ENCODE measurements around the gene MET.
"Not testable (repeated sequence)": the region's sequence is repeated elsewhere in the genome, so short reads cannot be mapped to it uniquely, and the experiment has no call there.

Gene MET

DNA sequence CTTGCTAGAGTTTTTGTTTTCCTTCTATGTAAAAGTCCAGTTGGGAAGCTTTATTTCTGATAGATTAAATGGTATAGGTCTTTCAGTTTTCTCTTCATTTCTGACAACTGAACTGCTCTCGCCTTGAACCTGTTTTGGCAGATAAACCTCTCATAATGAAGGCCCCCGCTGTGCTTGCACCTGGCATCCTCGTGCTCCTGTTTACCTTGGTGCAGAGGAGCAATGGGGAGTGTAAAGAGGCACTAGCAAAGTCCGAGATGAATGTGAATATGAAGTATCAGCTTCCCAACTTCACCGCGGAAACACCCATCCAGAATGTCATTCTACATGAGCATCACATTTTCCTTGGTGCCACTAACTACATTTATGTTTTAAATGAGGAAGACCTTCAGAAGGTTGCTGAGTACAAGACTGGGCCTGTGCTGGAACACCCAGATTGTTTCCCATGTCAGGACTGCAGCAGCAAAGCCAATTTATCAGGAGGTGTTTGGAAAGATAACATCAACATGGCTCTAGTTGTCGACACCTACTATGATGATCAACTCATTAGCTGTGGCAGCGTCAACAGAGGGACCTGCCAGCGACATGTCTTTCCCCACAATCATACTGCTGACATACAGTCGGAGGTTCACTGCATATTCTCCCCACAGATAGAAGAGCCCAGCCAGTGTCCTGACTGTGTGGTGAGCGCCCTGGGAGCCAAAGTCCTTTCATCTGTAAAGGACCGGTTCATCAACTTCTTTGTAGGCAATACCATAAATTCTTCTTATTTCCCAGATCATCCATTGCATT, 27.1 kb downstream of the MET start:
- DNase-seq: no peak

DNA sequence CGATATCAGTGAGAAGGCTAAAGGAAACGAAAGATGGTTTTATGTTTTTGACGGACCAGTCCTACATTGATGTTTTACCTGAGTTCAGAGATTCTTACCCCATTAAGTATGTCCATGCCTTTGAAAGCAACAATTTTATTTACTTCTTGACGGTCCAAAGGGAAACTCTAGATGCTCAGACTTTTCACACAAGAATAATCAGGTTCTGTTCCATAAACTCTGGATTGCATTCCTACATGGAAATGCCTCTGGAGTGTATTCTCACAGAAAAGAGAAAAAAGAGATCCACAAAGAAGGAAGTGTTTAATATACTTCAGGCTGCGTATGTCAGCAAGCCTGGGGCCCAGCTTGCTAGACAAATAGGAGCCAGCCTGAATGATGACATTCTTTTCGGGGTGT, 27.7 kb downstream of the MET start:
- DNase-seq: no peak

DNA sequence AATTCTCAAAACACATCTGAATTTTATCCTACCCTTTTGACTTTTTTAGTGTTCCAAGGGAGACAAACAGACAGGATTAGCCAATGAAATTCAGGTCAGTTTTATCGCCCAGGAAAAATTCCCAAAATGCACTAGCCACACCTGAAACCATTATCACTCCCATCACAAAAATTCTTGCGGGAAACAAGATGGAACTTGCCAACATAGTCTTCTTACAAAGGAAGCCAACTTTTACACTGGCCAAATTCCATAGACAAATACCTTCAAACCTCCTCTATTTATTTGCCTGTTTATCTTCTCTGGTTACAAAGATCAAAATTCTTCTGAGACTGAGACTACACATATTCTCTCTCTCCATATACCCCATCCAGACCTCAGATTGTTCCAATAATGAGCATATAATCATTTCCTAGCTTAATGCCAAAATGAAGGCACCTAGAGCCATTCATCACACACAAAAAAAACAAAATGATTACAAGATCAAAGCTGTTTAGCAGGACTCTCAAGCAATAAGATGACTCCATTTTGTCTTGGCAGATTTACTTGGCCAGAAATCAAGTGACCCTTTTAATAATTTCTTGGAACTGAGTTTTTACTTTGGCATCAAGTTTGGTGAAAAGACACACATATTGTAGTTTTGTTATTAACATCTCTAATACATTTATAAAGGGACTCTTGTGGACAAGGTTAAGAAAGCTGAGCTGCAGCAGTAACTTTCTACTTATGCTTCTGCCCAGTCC, 30.2 kb downstream of the MET start:
- no peak for DNase-seq

DNA sequence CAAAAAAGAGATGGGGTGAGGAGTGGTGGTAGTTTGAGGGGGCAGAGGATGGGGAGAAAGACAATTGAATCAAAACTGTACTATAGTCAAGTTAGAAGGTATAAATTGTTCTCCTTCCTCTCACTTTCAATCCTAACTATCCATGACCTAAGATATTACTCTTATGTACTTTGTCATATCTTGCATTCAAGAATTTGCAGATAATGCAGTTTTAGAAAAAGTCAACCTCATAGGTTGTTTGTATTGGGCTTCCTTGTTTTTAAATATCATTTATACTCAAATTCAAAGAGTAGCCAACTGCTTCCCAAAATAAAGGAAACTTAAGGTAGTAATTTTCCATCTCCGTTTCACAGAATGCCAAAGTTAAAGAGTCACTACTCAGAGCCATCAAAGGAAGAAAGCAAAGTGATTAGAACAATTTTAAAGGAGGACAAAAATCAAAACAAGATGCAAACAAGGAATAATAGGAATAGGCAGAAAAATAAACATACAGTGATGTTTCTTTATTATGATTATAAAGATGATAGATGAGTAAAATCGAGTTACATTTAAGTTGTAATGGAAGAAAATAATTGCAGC, 32.7 kb downstream of the MET start:
- DNase-seq: no peak

DNA sequence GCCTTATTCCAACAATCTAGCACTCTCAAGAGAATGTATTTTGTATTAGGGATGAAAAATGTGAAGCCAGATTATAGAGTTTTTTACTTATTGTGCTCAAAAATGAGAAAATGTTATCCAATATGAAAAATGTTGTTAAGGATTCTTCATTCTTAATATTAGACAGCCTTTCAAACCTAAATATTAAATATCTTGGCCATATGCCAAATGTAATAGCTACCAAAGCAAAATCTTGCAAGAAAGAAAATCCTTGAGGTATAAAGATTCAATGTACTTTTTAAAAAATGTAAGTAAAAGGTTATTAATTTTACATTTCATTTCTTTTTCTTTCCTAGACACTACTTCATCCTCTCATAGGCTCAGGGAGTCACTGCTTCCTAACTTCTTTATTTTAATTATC, 33.4 kb downstream of the MET start:
- DNase-seq: no peak

DNA sequence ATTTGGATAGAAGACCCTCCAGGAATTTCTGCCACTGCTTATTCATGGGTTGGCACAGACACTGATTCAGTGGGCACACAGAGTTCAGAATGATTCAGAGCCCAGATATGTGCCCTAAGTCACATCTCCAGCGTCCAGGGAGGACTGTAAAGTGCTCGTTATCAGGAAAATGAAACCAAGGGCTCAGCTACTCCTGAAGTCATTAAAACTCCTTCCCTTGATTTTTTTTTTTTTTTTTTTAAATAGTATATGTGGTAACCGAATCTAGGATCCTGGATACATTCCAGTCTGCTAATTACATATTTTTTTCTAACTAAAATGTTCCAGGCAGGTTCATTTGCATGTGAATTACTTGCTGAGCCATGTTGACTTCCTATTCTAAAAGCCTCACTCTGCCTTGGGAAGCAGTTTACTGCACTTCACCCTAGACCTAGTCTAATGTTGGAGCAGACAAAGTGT, 34.7 kb downstream of the MET start:
- no peak for DNase-seq

DNA sequence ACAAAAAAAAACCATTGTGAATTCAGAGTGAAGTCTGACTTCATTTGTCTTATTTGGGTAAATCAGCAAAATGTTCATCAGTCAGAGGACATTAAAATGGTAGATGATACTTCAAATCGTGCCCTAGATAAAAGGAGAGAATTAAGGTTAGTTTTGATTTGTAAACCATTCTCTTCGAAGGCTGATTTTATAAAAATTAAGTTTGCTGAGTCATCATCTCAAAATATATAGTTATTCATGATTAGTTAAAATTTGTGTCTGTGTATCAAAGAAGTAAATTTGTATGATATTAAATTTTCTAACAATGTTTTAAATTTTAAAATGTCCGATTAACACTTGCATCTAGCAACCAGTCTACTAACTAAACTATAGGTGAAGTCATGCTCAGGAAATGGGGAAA, 35.3 kb downstream of the MET start:
- no peak for DNase-seq

DNA sequence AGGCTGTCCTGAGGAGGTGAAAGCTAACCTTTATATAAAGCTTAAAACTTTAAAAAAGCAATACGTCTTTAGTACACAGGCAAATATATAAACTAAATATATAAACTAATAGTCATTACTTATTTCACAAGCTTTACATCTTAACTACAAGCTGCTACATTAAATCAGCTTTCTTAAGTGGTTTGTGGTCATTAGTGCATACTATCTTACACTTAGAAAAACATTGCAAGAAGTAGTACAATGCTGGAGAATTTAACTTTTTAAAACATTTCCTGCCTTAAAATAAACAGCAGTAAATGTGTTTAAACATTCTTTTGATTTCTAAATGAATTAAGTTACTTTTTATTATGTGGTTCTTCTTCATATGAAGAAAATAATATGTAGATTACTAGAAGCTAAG, 36.3 kb downstream of the MET start:
- no peak for DNase-seq

DNA sequence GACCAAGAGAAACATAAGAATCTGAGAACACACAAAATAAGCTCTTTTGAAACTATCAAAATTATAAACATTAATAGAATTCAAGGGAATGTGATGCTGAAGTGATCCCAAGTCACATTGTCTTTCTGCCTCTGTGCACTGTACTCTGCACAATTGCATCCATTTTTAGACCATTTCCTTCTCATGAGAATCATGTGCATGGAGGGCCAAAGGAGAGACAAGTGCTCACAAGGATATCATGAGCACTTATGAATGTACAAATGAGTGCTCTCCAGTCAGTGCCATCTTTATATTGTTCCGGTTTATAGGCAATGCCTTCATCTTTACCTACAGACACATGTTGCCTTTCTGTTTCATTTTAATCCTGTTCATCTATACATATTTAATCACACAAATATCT, 36.9 kb downstream of the MET start:
- no peak for DNase-seq

DNA sequence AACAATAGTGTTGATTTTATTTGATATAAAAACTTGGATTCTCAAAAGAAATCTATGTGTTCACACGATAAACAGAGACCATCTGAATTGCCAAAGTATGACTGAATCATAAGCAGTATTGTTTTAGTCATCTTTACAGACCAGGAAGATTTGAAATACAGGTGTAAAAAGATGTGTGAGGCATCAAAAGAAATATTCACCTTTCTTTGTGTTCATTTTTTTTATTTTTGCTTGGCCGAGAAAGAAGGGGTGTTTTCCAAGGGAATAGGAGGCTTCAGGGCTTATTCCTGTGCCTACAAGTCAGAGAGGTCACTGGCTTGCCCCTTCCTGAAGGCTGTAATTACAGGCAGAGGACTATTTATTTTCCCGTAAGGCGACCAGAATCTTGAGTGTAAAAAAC, 37.3 kb downstream of the MET start:
- DNase-seq: no peak

DNA sequence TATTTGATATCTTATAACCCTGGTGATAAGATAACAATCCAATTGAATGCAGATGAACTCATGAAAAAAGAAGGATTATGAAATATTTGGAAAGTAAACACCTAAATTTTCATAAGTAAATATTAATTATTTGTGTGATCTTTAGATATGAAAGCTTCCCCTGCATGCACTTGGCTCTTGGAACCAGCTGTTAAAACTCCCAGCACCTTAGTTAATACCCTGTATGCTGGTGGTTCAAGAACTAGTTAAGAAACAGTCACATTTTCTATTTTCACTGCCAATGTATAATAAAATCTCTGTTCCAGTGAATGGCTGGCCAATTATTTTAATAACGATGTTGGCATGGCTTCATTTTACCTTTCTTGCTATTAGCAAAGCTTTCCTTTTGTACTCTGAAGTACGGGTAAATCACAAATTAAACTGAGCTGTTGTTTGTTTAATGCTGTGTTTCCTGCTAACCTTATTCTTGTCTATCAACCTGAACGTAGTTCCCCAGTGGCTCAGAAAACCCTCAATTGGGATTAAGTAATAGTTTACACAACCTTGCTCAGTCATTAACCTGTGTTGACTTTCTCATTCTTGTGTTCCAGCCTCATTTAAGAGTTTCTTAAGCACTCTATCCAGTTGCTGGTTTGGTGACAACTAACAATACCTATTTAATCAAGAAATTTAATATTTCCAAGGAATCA, 38.9 kb downstream of the MET start:
- DNase-seq: no peak

DNA sequence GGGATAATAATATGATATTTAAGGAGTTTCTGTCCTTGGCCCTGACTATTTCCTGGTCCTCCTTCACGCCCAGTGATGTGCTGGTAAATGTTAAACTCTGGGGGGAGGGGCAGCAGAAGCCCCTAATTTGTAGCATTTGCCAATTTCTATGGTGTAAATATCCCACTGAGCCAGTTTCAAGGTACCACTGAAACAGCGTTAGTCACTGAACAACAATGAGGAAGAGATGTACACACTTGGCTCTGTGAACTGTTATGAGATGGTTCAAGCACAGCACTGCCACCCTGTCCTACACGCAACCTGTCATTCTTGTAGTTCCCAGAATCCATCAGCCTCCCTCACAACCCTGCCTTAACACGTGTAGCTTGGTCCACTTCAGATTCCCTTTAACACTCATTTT, 39.8 kb downstream of the MET start:
- no peak for DNase-seq

DNA sequence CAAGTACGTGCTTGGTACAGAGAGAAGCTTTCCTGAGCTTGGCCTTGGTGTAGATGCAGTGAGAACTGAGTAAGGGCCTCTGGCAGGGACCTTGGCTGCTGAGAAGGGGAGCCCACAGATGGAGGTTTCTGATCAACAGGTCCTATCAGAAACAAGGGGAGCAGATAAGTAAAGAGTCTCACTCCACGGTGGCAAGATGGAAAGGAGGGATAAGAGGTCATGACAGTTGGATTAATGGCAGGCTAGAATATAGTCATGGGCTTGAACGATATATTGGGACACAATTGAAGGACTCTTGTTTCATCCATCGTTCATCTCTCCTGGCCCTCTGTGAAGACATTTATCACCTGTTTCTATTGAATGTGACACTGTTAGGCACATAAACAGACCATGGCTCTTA, 41.5 kb downstream of the MET start:
- DNase-seq: no peak

DNA sequence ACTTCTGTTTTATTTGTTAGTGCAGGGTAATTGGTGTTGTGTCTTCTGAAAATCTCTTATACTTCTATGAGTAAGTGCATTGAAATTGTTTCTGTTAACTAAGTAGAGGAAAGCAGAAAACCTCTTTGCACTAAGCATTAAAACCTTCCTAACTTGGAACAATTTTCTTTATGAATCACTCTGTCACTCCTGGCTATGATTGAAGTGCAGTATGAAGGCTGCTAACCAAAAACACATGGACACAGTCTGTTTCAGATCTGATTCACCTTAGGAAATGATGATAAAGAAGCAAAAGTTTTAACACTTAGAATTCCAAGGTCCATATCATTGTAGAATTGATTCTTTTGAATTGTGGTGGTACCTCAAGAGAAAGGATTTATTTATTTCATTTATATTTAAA, 41.9 kb downstream of the MET start:
- no peak for DNase-seq

DNA sequence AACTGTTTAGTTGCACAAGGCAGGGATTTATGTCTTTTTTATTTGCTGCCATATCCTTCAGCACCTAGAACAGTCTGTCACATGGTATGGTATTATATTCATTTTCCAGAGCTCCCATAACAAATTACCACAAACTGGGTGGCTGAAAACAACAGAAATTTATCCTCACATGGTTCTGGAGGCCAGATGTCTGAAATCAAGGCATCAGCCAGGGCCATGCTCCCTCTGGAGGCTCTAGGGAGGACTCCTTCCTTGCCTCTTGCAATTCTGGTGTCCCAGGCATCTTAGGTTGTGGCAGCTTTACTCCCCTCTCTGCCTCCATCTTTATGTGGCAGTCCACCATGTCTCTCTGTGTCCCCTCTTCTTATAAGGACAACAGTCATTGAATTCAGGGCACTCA, 43.1 kb downstream of the MET start:
- DNase-seq: no peak

DNA sequence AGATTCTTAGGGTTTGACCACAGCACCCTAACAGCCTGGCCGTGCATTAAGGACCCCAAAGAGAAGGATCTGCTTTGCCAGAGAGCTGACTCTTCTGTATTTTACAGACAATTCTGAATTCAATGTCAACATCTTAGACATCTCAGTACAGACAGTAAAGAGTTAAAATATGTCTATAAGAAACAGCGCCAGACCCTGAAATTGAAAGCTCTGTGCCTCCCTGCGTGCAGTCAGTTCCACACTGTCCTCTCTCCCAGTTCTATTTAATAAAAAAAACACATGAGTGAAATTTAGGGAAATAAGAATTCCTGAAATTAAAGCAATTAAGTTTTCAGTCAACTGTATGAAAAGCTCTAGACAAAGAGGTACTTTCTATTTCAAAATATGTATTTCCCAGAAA, 45.1 kb downstream of the MET start:
- no peak for DNase-seq

DNA sequence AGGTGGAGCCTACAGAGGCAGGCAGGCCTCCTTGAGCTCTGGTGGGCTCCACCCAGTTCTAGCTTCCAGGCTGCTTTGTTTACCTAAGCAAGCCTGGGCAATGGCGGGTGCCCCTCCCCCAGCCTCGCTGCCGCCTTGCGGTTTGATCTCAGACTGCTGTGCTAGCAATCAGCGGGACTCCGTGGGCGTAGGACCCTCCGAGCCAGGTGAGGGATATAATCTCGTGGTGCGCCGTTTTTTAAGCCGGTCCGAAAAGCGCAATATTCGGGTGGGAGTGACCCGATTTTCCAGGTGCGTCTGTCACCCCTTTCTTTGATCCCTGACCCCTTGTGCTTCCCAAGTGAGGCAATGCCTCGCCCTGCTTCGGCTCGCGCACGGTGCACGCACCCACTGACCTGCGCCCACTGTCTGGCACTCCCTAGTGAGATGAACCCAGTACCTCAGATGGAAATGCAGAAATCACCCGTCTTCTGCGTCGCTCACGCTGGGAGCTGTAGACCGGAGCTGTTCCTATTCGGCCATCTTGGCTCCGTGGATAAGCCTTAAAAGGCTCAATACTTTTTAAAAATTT, 52.0 kb downstream of the MET start:
- not testable (repeated sequence) for DNase-seq

DNA sequence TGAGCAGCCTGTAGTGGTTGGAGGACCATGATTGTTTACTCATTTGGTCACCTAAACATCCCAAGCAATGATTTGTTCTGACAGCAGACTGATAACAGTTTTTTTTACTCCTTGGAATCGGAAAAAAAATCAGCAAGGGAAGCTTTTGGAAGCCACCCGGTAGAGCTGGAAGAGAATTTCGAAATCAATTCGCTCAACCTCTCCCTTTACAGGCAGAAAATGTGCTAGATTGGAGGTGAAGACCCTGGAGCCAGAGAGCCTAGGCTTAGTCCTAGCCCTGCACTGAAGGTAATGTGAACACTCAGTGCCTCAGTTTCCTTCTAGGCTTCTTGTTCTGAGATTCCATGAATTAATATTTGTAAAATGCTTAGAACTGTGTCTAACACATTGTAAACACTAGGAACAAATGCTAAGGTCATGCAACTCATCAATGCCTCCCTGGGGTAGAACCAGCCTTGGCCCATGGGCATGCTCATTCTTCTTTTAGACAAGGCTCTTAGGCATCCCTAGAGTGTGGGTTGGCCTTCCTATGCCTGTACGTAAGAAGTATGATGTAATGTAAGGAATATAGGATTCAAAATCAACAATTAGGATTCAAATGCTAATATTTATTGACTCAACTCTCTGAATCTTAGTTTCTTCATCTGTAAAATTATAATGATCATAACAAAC, 52.7 kb downstream of the MET start:
- DNase-seq: no peak

DNA sequence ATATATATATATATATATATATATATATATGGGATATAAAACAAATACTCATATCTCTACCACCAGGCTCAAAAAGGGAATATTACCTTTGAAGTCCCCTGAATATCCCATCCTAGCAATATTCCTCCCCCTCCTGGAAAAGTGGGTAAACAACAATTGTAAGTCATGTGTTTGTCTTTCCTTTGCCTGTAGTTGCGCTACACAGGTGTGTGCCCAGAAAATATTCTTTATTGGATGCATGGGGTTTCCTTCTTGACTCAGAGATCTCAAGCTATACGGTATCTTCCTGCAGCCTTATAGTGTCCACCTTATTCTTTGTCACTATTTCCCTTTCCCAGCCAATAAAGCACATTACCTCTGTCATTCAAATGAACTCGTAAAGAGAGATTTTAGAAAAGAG, 54.2 kb downstream of the MET start:
- no peak for DNase-seq

DNA sequence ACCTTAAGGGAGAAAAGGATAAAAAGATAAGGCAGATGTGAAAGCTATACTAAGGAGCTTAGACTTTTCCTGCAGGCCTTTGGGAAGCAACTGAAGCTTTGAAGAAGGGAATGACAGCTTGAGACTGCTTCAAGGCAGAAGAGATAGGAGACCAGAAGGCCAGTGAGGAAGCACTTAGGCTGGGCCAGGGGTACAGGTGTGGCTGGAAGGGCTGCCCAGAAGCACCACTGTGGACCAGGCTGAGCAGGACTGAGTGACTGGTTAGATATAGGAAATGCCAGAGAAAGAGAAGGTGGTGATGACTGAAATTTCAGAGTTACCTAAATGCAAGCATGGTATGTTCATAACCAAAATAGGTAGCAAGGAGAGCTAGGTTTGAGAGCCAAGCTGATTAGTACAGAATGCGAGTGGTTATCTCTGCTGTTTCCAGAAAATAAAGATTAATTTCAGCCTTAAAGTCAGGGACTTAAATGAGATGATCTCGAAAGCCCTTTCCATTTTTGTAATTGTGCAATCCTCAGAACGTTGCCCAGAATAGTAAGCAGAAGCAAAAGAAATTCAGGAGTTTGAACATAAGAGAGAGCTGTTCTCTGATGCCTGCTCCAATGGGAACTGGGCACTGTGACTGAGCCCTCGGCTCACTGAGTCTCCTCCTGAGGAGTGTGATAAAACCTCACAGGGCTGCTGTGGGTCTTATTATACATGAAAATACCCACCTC, 54.9 kb downstream of the MET start:
- no peak for DNase-seq

DNA sequence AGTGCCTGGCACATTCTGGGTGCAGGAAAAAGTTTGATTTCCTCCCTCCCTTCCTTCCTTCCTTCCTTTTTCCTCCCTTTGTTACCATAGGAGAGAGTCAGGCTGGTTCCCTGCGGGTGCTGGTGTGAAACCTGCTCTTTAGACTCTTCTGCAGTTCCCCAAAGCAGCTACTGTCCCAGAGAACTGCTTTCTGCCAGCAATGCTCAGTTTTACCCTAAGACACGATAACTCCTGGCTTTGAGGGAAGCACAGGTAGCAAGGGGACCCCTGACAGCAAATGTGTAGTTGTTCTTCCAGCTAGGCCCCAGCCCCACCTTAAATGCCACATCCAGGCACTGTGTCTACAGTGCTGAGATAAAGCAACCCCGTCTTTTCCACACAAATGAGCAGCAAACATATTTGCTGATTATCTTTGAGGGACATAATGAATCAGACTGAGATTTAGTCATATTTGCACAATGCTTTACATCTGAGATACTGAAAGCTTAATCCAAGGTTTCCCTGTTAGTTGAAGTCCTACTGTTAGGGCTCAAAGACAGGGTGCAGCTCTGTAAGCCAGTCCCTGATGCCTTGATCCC, 55.5 kb downstream of the MET start:
- DNase-seq: no peak

DNA sequence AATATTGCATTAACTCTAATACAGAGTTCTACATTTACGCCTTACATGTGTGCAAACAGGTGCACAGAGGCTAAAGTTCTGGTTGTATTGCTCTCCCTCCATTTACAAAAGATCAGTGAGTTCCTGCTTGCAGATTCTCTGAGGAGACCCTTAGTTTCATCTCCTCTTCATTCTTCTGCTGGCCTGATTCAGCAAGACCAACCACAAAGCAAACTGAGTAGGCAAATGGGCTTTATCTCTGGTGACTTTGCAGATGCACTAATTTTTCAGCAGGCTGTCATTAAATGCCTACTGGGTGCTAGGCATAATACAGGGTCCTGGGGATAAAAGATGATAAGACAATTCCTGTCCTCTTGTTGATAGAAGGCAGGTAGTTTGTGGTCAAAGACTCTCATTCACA, 56.4 kb downstream of the MET start:
- DNase-seq: no peak

All from hematopoietic multipotent progenitor cell treated with erythropoietin and hydrocortisone succinate and interleukin-3 and kit ligand, for 6 days (in vitro differentiated cells).